Hepatocyte (in vitro differentiated cells): Measurements from ENCODE around the gene DAB1.

ENCODE experiments used
- CTCF ChIP-seq: fragments of 200-600 bp; sonication (generic); IDR thresholded peaks from 2 replicates; pipeline ENCODE4 v1.5.1; 2016; ENCODE audit warnings: antibody characterized with exemption, mild to moderate bottlenecking; ENCODE audit not compliant: poor library complexity
- EZH2phosphoT487 ChIP-seq: fragments of 200-600 bp; sonication (generic); IDR thresholded peaks from one replicate; pipeline ENCODE4 v1.6.1; 2018; ENCODE audit warnings: antibody characterized with exemption, mild to moderate bottlenecking, low read depth, moderate library complexity; ENCODE audit not compliant: unreplicated experiment, severe bottlenecking

GRCh38 chr1:57369889-57370288 is 54.0 kb downstream of the DAB1 start:
- TF ChIP-seq EZH2phosphoT487 (no peak), CTCF (no peak)
